GM19025 (cell line): ENCODE results near the gene ST6GALNAC1.

ENCODE experiments used
- ATAC-seq: cut with Tn5 transposase; IDR thresholded peaks from one replicate; pipeline ENCODE4 v1.9.1; 2021; ENCODE audit warnings: mild to moderate bottlenecking, low read depth, moderate library complexity; ENCODE audit not compliant: unreplicated experiment

Gene ST6GALNAC1

DNA sequence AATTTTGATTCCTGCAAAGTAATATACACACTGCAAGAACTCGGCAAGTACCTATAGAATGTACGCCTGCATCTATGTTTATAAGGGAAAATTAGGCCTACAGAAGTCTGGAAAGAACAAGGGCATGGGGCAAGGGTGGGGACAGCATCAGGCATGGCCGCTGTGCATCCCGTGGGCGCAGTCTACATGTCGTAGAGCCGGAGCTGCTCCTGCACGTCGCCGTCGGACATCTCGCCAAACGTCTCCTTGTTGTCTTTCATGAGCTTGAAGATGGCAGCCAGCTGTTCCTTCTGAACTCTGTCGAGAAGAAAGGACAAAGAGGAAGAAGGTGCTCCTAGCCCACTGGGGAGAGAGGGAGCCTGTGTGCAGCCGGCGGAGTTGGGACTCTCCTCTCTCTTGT is 33.8 kb upstream of the ST6GALNAC1 start:
- no peak for ATAC-seq

GRCh38 chr17:76676629-76677028 is 33.1 kb upstream of the ST6GALNAC1 start:
- ATAC-seq = no peak

DNA sequence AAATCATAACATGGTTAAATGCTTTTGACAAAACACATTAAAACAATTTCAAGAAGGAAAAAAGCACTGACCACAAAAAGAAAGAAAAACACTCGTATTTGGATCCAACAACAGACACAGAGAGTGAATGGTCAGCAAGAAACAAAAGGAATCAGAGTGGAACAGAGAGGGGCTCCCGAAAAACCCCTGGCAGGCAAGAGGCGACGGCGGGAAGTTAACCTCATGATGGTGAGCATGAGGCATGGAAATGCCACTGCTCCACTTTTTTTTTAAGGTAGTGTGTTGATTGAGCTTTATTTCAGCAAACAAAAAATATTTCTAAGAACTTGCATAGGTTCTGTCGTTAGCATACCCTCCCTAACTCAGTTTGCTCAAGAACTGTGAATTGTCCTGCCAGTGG is 32.1 kb upstream of the ST6GALNAC1 start:
- no peak for ATAC-seq

DNA sequence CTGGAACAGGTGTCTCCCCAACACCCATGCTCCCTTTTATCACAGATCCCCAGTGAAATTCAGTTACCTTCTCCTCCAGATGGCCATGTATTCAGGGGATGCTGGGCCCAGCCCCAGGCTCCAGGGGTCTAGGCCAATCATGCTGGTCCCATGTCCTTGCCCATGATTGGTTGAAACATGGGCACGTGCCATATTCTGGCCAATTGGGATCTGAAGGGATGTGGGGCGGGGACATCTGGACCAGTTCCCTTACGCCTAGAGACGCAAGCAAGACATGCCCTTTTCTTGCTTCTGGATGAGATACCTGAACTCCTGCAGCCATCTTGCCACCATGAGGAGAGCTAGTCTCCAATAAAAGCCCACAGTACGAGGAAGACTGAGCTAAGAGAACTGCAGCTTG is 31.0 kb upstream of the ST6GALNAC1 start:
- ATAC-seq = no peak

- no peak for ATAC-seq
Observed at GRCh38 chr17:76673729-76674128, 30.2 kb upstream of the ST6GALNAC1 start.

DNA sequence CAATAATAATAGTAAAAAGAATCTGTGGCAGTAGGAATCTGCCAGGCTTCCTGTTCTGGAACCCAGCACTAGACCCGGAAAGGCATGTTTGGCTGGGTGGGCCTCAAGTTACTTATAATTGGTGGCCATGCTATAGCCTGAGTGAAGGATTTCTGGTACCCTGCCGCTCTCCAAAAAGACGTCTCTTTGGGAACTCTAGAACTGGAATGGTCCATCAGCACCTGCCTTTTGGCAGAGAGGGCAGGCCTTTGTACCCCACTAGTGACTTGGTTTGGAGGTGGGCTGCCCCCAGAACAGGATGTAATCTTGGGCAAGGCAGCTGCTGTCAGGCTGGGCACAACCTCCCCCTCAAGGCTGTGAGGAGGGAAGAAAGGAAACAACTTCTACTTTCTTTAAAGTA is 29.3 kb upstream of the ST6GALNAC1 start:
- ATAC-seq = no peak

DNA sequence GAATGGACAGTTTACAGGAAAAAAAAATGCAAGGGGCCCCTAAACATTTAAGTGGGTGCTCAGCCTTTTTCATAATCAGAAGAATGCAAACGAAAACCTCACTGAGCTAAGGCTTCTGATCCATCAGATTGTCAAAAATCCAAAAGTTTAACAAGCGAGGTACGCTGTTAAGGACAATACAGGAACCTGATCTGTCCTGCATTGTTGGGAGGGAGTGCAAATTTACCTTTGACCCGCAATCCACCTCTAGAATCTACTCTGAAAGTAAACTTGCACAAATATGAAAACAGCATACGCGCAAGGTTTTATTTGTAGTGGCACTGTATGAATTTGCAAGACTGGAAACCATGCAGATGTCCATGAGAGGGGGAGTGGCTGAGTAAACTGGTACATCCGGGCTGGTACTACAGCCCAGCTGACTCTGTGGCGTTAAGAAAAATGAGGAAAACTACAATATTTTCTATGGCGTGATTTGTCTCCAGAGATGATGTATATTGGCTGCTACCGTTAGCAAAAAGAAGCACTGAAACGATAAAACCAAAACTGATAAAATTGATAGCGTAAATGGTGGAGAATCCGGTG is 28.8 kb upstream of the ST6GALNAC1 start:
- no peak for ATAC-seq

DNA sequence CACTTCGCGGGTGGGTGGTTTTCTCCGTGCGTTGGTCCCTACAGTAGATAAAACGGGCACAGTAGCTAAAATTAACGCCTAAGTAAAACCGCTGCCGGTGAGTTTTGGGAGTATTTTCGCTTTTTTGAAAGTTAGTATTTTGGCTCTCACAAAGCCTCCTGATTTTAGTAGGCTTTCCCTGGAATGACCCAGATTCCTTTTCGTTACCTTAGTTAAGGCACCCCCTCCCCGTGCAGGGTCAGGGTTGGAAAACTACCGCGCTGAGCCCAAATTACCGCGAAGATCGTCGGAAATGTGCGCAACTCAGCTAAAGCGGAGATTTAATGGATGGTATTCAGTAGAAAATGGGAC is 28.3 kb upstream of the ST6GALNAC1 start:
- ATAC-seq = peak; percentile 12

DNA sequence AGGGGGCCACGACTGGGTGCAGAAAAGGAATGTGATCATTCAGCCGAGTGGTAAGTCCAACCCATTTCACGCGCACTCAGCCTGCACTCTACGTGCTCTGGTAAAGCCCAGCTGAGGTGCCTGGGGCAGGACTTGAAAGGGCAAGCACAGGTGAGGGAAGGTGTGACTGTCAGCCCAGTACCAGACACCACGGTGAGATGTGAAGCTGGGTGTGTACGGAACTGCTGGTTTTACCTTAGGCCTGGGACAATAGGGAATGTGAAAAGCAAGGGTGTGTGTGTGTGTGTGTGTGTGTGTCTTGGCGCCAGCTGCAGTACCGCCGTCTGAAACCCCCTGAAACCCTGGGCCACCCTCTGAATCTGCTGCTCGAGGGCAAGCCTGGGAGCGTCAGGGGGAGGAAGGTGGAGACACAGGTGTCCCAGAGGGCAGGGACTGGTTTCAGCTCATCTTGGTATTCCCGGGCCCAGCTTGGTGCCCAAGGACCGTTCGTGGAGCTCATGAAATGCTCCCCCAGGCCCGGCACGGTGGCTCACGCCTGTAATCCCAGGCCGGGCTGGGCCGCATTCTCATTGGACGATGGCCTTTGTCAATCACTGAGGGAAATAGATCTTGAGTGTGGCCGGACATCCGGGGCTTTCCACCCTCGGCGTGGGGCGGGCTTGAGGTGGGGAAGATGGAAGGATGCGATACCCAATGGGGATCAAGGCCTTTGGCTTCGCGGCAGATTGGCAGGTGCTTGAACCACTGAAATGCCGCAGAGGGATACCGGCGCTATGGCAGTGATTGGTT is 27.8 kb upstream of the ST6GALNAC1 start:
- peak; percentile 98 for ATAC-seq

DNA sequence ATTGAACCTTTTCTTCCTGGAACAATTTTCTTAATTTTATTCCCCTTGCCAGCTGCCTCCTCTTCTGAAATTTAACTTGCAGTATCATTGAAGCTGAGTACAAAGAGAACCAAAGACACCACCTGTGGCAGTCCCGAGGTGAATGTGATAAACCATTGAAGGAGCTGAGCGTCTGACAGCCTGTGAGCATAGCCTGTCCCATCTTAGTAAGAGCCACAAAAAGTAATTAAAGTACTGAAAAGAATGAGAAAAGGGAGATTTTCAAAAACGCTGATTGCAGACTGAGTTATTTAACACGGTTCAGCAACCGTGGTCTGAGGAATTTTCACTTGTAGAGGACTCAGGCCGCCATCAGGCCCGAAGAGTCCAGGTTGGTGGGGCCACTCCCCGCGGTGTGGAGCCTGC is 27.2 kb upstream of the ST6GALNAC1 start:
- ATAC-seq = no peak

DNA sequence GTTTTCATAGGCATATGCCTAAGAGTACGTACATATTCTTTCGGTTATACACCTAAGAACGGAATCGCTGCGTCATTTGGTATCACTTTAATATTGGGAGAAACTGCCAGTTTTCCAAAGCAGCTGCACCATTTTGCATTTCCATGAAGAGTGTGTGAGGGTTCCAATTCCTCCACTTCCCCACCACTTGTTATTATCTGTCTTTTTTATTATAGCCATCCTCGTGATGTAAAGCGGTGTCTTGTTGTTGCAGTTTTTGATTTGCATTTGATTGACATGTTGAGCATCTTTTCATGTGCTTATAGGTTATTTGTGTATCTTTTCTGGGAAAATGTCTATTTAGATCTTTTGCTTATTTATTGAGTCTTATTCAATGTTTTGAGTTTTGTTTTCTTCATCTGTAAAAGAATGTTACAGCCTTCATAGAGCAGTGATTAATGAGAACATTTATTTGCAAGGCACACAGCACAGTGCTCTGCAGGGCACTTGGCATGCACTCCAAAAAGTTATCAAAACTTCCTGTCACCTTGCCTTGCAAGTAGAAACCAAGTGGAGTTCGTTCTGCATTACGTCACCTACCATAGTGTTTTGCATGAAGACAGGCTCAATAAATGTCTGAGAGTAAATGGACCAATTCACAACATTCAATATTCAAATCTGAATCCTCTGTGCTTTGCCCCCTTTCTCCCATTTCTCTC is 26.6 kb upstream of the ST6GALNAC1 start:
- no peak for ATAC-seq

DNA sequence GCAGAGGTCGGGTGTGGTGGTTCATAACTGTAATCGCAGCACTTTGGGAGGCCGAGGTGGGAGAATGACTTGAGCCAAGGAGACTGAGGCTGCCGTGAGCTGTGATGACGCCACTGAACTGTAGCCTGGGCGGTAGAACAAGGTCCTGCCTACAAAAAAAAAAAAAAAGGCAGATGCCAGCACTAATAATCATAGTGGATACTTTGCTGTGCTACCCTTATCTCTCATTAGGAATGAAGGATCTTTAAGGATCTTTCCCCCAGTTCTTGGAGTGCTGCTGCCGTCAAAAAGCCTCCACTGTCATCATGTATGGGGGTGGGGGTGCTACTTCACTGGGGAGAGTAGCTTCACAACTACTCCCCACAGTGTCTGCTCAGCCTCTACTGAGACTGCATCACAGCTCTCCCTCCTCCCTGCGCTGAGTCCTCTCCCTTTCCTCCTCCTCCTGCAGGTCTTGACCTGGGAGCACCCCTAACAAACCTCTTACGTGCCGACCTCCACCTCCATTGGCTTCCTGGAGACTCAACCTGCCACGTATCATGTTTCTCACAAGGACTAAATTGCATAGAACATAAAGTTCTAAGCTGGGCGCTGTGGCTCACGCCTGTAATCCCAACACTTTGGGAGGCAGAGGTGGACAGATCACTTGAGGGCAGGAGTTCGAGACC is 24.4 kb upstream of the ST6GALNAC1 start:
- no peak for ATAC-seq

- no peak for ATAC-seq
Observed at GRCh38 chr17:76667491-76667755, 23.9 kb upstream of the ST6GALNAC1 start.

GRCh38 chr17:76660656-76661042 is 17.1 kb upstream of the ST6GALNAC1 start:
- ATAC-seq = no peak

- ATAC-seq = no peak
Observed at GRCh38 chr17:76659928-76660655, 16.5 kb upstream of the ST6GALNAC1 start.

DNA sequence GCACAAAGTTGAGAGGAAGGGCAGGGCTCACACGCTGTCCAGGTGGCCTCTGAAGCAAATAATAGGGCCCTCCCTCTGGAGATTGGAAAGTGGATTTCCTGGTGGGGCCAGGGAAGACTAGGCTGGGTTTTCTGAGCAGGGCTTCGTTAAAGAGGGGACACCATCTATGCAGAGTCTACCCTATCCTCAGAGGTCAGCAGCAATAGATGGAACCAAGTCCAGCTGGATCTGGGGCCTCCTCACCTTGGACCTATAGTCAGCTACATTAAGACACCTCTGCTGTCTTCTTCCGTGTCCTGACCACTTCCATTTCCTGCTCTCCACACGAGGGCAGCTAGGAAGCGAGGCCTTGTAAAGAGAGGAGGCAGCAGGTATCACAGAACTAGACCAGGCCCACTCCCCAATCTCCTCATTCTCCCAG is 14.7 kb upstream of the ST6GALNAC1 start:
- ATAC-seq = no peak

GRCh38 chr17:76657505-76658241 is 14.1 kb upstream of the ST6GALNAC1 start:
- no peak for ATAC-seq

- no peak for ATAC-seq
Observed at GRCh38 chr17:76654408-76654807, 10.9 kb upstream of the ST6GALNAC1 start.

DNA sequence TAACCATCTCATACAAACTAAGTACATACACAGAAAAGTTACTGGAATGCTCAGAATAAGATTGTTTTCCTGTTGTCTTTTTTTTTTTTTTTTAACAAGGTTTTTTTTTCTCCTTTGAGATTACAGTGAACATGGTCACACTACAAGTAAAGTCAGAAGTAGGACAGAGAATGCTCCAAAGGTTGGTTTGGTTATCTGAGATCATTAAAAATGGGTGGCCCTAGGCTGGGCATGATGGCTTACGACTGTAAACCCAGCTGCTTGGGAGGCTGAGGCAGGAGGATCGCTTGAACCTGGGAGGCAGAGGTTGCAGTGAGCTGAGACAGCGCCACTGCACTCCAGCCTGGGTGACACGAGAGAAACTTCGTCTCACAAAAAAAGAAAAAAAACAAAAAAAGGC is 6.9 kb upstream of the ST6GALNAC1 start:
- no peak for ATAC-seq

GRCh38 chr17:76646712-76647111 is 3.2 kb upstream of the ST6GALNAC1 start:
- ATAC-seq = no peak
